Immature natural killer cell (primary cell): Measurements from ENCODE around the gene SLC22A13. TPM values are rescaled to one million over a fixed set of nuclear protein-coding genes. Genes with fewer than 3 reads are reported as not detected.
A peak's percentile ranks its signal among the peaks of the same experiment; 100 is the strongest.
"Not testable (repeated sequence)": the region's sequence is repeated elsewhere in the genome, so short reads cannot be mapped to it uniquely, and the experiment has no call there.

ENCODE experiments used
- DNase-seq, 3 donors: peaks; one replicate each; pipeline ENCODE4 v3.0.0; 2022; ENCODE audit warnings: mixed read lengths in 1 of 3
- H3K27ac Mint-ChIP-seq, 6 donors: one replicate each; pipeline ENCODE4 v1.8.0; 2020; ENCODE audit warnings: mixed read lengths in 6 of 6, mild to moderate bottlenecking in 5 of 6, inconsistent platforms in 4 of 6, moderate library complexity in 3 of 6
- H3K27me3 Mint-ChIP-seq, 3 donors: one replicate each; pipeline ENCODE4 v1.8.0; 2020 to 2021; ENCODE audit warnings: low read depth in 3 of 3, mild to moderate bottlenecking in 3 of 3, mixed read lengths in 3 of 3, moderate library complexity in 3 of 3, inconsistent platforms in 1 of 3
- H3K36me3 Mint-ChIP-seq, 3 donors: one replicate each; pipeline ENCODE4 v1.8.0; 2020; ENCODE audit warnings: mixed read lengths in 3 of 3, inconsistent platforms in 2 of 3, mild to moderate bottlenecking in 2 of 3
- H3K4me1 Mint-ChIP-seq, 2 donors: one replicate each; pipeline ENCODE4 v1.8.0; 2020; ENCODE audit warnings: inconsistent platforms in 2 of 2, mild to moderate bottlenecking in 2 of 2, mixed read lengths in 2 of 2, moderate library complexity in 1 of 2
- H3K4me3 Mint-ChIP-seq, 5 donors: one replicate each; pipeline ENCODE4 v1.8.0; 2020; ENCODE audit warnings: mild to moderate bottlenecking in 5 of 5, mixed read lengths in 5 of 5, inconsistent platforms in 3 of 5, moderate library complexity in 3 of 5
- H3K9me3 Mint-ChIP-seq, 6 donors: one replicate each; pipeline ENCODE4 v1.8.0; 2020; ENCODE audit warnings: mild to moderate bottlenecking in 6 of 6, mixed read lengths in 6 of 6, inconsistent platforms in 4 of 6, moderate library complexity in 3 of 6
- polyA plus RNA-seq, 3 donors: library from polyadenylated mRNA; unstranded; fragments of 300-500 nt; fragmentation: Illumina TruSeq; gene quantifications; one replicate each; pipeline ENCODE4 v1.2.3, GENCODE V29; 2021

SLC22A13 gene
- not detected for polyA plus RNA-seq

GRCh38 chr3:38265604-38266307, at the start of gene SLC22A13:
TSS of gene SLC22A13 (plus strand) at chr3:38265812. CDS start at chr3:38265861, 49 bp downstream.
- Mint-ChIP-seq H3K9me3 (peaks cover 0 to under 1% (median 0%) of the 10 kb centered on the region in 6 donors), H3K27ac (peak within 1 kb of the TSS in 2 of 6 donors; percentile 1 to 11), H3K4me1 (peaks cover 15 to 27% of the 10 kb centered on the region in 2 donors), H3K4me3 (no peak within 1 kb of the TSS), H3K36me3 (peaks cover 8 to 34% (median 23%) of the 10 kb centered on the region in 3 donors), H3K27me3 (peaks cover 0 to 1% (median 0%) of the 10 kb centered on the region in 3 donors)
- DNase-seq, result no peak

- Mint-ChIP-seq H3K4me3 (no peak overlapping the region), H3K9me3 (no peaks in the 10 kb centered on the region), H3K27me3 (peaks cover 0 to 2% (median 0%) of the 10 kb centered on the region in 3 donors), H3K36me3 (peaks cover 18 to 29% (median 26%) of the 10 kb centered on the region in 3 donors), H3K27ac (no peak overlapping the region), H3K4me1 (peaks cover 0 to 23% of the 10 kb centered on the region in 2 donors)
- no peak for DNase-seq
Measured at GRCh38 chr3:38219609-38220197, 45.9 kb upstream of the SLC22A13 start.

GRCh38 chr3:38221005-38221404, 44.6 kb upstream of the SLC22A13 start:
- Mint-ChIP-seq H3K27ac (peak overlapping the region in 2 of 6 donors; percentile 2 to 7), H3K36me3 (peaks cover 20 to 34% (median 28%) of the 10 kb centered on the region in 3 donors), H3K27me3 (peaks cover 0 to 2% (median 0%) of the 10 kb centered on the region in 3 donors), H3K4me3 (no peak overlapping the region), H3K4me1 (peaks cover 0 to 23% of the 10 kb centered on the region in 2 donors), H3K9me3 (no peaks in the 10 kb centered on the region)
- DNase-seq, result no peak

DNA sequence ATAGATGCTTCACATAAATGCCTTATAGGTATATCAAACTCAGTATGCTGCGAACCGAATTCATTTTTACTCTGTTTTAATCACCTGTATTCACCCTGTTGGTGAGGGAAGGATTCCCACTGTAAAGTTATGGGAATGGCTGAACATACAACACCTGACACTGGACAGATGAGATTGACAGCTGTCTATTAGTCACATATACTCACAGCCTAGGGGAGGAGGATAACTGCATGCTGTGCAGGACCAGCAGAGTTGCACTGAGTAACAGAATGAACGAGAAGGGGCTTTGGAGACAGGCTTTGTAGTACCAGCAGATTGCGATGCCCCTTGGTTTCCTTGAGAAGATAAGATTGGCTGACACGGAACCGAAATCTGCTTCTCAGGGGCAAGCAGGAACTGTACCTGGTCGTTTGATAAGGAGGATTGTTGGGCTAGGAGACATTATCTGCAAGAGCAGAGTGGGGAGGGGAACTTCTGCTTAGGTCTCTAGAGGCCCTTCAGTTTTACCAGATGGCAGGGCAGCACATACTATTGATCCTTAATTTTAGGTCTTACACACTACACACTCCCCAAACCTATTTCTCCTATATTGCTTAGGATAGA, 43.5 kb upstream of the SLC22A13 start:
- peaks cover 0 to 2% (median 0%) of the 10 kb centered on the region in 3 donors for H3K27me3 Mint-ChIP-seq
- peak overlapping the region in 1 of 6 donors; percentile 61 for H3K27ac Mint-ChIP-seq
- peaks cover 0 to 22% of the 10 kb centered on the region in 2 donors for H3K4me1 Mint-ChIP-seq
- H3K36me3 Mint-ChIP-seq, result peaks cover 10 to 31% (median 26%) of the 10 kb centered on the region in 3 donors
- H3K9me3 Mint-ChIP-seq, result no peaks in the 10 kb centered on the region
- no peak overlapping the region for H3K4me3 Mint-ChIP-seq
- no peak for DNase-seq

DNA sequence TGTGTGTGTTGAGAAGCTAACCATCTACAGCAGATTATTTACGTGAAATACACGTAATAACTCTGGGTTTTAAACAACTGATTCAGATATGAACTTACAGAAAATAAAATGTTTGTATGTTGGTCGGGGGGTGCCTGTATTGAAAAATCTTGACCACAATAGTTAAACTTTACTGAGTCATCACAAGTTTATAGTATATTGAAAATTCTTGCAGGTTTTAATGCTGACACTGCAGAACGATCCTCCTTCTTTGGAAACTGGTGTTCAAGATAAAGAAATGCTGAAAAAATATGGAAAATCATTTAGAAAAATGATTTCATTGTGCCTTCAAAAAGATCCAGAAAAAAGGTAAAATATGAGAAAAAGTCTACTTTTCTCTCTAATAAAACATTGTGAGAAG, 41.3 kb upstream of the SLC22A13 start:
- Mint-ChIP-seq H3K27me3 (peaks cover 0 to 2% (median 0%) of the 10 kb centered on the region in 3 donors), H3K4me1 (peaks cover 0 to 8% of the 10 kb centered on the region in 2 donors), H3K9me3 (no peaks in the 10 kb centered on the region), H3K27ac (peak overlapping the region in 1 of 6 donors; percentile 30), H3K36me3 (peaks cover 6 to 32% (median 16%) of the 10 kb centered on the region in 3 donors), H3K4me3 (no peak overlapping the region)
- no peak for DNase-seq

DNA sequence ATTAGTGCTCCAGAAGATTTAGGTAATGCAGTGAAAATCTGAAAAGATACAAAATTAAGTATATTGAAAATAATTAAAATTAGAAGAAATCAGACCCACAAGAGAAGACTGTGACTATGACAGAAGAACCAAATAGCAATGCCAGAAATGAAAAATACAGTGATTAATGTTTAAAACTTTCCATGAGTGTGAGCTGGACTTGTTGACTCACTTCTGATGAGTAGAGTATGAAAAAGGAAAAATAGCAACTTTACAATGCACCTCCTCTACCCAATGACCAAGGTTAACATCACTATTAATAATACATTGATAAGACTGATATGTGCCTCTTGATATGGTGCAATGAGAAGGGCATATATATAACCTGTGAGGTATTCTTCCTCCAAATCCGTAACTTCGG, 39.3 kb upstream of the SLC22A13 start:
- DNase-seq, result no peak
- no peak overlapping the region for H3K4me3 Mint-ChIP-seq
- H3K9me3 Mint-ChIP-seq, result no peaks in the 10 kb centered on the region
- no peaks in the 10 kb centered on the region for H3K4me1 Mint-ChIP-seq
- peaks cover 0 to 2% (median 0%) of the 10 kb centered on the region in 3 donors for H3K27me3 Mint-ChIP-seq
- no peak overlapping the region for H3K27ac Mint-ChIP-seq
- H3K36me3 Mint-ChIP-seq, result peaks cover 12 to 36% (median 16%) of the 10 kb centered on the region in 3 donors

- no peak for DNase-seq
- H3K36me3 Mint-ChIP-seq, result peaks cover 14 to 40% (median 16%) of the 10 kb centered on the region in 3 donors
- no peak overlapping the region for H3K27ac Mint-ChIP-seq
- no peak overlapping the region for H3K4me3 Mint-ChIP-seq
- H3K9me3 Mint-ChIP-seq, result no peaks in the 10 kb centered on the region
- peaks cover 0 to 2% (median 0%) of the 10 kb centered on the region in 3 donors for H3K27me3 Mint-ChIP-seq
- no peaks in the 10 kb centered on the region for H3K4me1 Mint-ChIP-seq
Measured at GRCh38 chr3:38227989-38228388, 37.6 kb upstream of the SLC22A13 start.

- Mint-ChIP-seq H3K27me3 (peaks cover 0 to 2% (median 0%) of the 10 kb centered on the region in 3 donors), H3K4me1 (no peaks in the 10 kb centered on the region), H3K4me3 (no peak overlapping the region), H3K9me3 (no peaks in the 10 kb centered on the region), H3K27ac (no peak overlapping the region), H3K36me3 (peaks cover 19 to 42% (median 20%) of the 10 kb centered on the region in 3 donors)
- no peak for DNase-seq
Measured at GRCh38 chr3:38229036-38229435, 36.6 kb upstream of the SLC22A13 start.

GRCh38 chr3:38232701-38233100, 32.9 kb upstream of the SLC22A13 start:
- H3K36me3 Mint-ChIP-seq, result peaks cover 41 to 50% (median 44%) of the 10 kb centered on the region in 3 donors
- peaks cover 2 to 7% (median 2%) of the 10 kb centered on the region in 6 donors for H3K9me3 Mint-ChIP-seq
- H3K27me3 Mint-ChIP-seq, result peaks cover 0 to 2% (median 0%) of the 10 kb centered on the region in 3 donors
- DNase-seq, result no peak
- no peaks in the 10 kb centered on the region for H3K4me1 Mint-ChIP-seq
- peak overlapping the region in 1 of 6 donors; percentile 14 for H3K27ac Mint-ChIP-seq
- H3K4me3 Mint-ChIP-seq, result no peak overlapping the region

DNA sequence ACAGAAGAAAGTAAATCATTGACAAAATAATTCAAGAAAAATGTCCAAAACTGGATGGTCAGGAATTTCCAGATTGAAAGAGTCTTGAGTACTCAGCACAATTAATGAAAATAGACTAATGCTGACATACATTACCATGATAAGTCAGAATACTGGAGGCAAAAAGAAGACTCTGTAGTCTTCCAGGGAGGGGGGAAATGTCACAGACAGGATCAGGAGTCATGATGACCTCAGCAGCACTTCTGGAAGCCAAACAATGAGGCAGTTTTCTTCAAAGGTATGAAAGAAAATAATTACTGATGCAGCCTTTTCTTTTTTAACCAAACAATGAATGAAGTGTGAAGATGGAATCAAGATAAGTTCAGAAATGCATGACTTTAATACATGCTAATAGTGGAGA, 30.1 kb upstream of the SLC22A13 start:
- H3K4me1 Mint-ChIP-seq, result no peaks in the 10 kb centered on the region
- H3K36me3 Mint-ChIP-seq, result peaks cover 63 to 69% (median 65%) of the 10 kb centered on the region in 3 donors
- DNase-seq, result no peak
- H3K9me3 Mint-ChIP-seq, result peaks cover 5 to 24% (median 18%) of the 10 kb centered on the region in 6 donors
- H3K4me3 Mint-ChIP-seq, result no peak overlapping the region
- H3K27ac Mint-ChIP-seq, result no peak overlapping the region
- peaks cover 0 to 2% (median 0%) of the 10 kb centered on the region in 3 donors for H3K27me3 Mint-ChIP-seq

- Mint-ChIP-seq H3K27ac (peak overlapping the region in 2 of 6 donors; percentile 17 to 62), H3K27me3 (peaks cover 0 to 4% (median 0%) of the 10 kb centered on the region in 3 donors), H3K36me3 (peaks cover 55 to 64% (median 60%) of the 10 kb centered on the region in 3 donors), H3K4me3 (no peak overlapping the region), H3K9me3 (peaks cover 5 to 24% (median 18%) of the 10 kb centered on the region in 6 donors), H3K4me1 (peaks cover 0 to 4% of the 10 kb centered on the region in 2 donors)
- no peak for DNase-seq
Measured at GRCh38 chr3:38238416-38239008, 27.1 kb upstream of the SLC22A13 start.

DNA sequence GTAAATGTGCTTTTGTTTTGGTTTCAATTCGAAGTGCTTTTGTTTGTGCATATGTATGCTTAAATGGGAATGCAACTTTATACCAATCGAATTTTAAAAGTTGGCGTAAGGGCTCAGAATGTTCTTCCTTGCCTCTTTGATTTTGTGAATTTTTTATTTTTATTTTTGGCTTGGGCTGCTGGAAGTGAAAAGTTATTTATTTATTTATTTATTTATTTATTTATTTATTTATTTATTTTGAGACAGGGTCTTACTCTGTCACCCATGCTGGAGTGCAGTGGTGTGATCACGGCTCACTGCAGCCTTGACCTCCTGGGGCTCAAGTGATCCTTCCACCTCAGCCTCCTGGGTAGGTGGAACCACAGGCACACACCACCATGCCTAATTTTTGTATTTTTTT, 22.8 kb upstream of the SLC22A13 start:
- not testable (repeated sequence) for H3K27ac Mint-ChIP-seq, H3K4me3 Mint-ChIP-seq, H3K4me1 Mint-ChIP-seq, DNase-seq, H3K27me3 Mint-ChIP-seq
- Mint-ChIP-seq H3K9me3 (peaks cover 0 to 21% (median 12%) of the 10 kb centered on the region in 6 donors), H3K36me3 (peaks cover 32 to 59% (median 33%) of the 10 kb centered on the region in 3 donors)

DNA sequence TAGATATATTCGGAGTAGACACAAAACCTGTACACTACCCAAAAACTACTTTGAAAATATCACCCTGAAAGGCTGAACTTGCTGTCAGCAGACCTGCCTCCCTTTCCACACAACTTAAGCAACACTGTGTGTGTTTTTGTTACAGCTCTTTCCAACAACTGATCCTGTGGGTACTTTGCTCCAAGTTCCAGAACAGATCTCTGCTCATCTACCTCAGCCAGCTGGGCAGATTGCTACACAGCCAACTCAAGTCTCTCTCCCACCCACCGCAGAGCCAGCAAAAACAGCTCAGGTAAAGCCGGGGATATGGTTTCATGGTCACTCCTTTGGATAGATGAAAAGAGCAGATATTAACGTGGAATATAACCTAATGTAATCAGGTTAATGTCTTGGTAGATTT, 19.7 kb upstream of the SLC22A13 start:
- Mint-ChIP-seq H3K4me3 (no peak overlapping the region), H3K36me3 (peaks cover 8 to 44% (median 11%) of the 10 kb centered on the region in 3 donors), H3K4me1 (peaks cover 0 to 7% of the 10 kb centered on the region in 2 donors), H3K27me3 (peaks cover 0 to 2% (median 0%) of the 10 kb centered on the region in 3 donors), H3K27ac (peak overlapping the region in 1 of 6 donors; percentile 74), H3K9me3 (no peaks in the 10 kb centered on the region)
- no peak for DNase-seq
